ENCODE results near the gene NOVA2. TPM values are rescaled to one million over a fixed set of nuclear protein-coding genes. Genes with fewer than 3 reads are reported as not detected.
A peak's percentile ranks its signal among the peaks of the same experiment; 100 is the strongest.

The NOVA2 gene
- total RNA-seq, 1 donor from 2014 or later = 10.7 TPM

- no peak for TF ChIP-seq CTCF (IDR thresholded peaks at IDR 0.05; ENCODE audit: insufficient read depth, low read depth, low read length)
- TF ChIP-seq EZH2 (IDR thresholded peaks at IDR 0.05; ENCODE audit: insufficient read depth, low read length) = no peak
- H3K36me3 Mint-ChIP-seq (ENCODE audit: low read depth, unreplicated experiment) = peaks cover 11% of the 10 kb centered on the region
- peaks cover 9% of the 10 kb centered on the region for H3K4me1 ChIP-seq (ENCODE audit: insufficient read depth, low read length)
- H3K4me3 ChIP-seq (ENCODE audit: insufficient read depth, low read depth, low read length) = peak within 1 kb of the TSS; percentile 84
- H3K4me1 Mint-ChIP-seq (ENCODE audit: low read depth, unreplicated experiment) = peaks cover 10% of the 10 kb centered on the region
- no peaks in the 10 kb centered on the region for H3K27me3 ChIP-seq (ENCODE audit: insufficient read depth, low read length)
- H3K4me2 ChIP-seq (ENCODE audit: low read length) = peak within 1 kb of the TSS; percentile 100
- peak within 1 kb of the TSS; percentile 87 for H3K9ac ChIP-seq (ENCODE audit: low read length)
- H3K9me3 ChIP-seq (ENCODE audit: insufficient read depth, low read depth, low read length) = no peaks in the 10 kb centered on the region
- peak within 1 kb of the TSS; percentile 62 for H3K27ac Mint-ChIP-seq (ENCODE audit: unreplicated experiment)
- peak within 1 kb of the TSS; percentile 95 for H3K4me3 Mint-ChIP-seq (ENCODE audit: unreplicated experiment)
- peaks cover 2% of the 10 kb centered on the region for H3K27me3 Mint-ChIP-seq (ENCODE audit: low read depth, unreplicated experiment)
- no peaks in the 10 kb centered on the region for H3K9me3 Mint-ChIP-seq (ENCODE audit: unreplicated experiment)
- no peak for FAIRE-seq
- H2AFZ ChIP-seq (ENCODE audit: low read depth, low read length) = peak within 1 kb of the TSS; percentile 98
- H3K79me2 ChIP-seq (ENCODE audit: insufficient read depth, low read length) = peaks cover 4% of the 10 kb centered on the region
- no peaks in the 10 kb centered on the region for H3K36me3 ChIP-seq (ENCODE audit: insufficient read depth, low read length)
- H3K27ac ChIP-seq (ENCODE audit: low read depth, low read length) = peak within 1 kb of the TSS; percentile 24
- DNase-seq (ENCODE audit: low read depth) = no peak
- peaks cover 14% of the 10 kb centered on the region for H4K20me1 ChIP-seq (ENCODE audit: insufficient read depth, low read length)
Measured at GRCh38 chr19:45901912-45902650, 71.6 kb downstream of the NOVA2 start, which contains the start of gene MYPOP. TSS of gene MYPOP (minus strand) at chr19:45902613. CDS start at chr19:45901773, 840 bp downstream.

- H3K4me3 Mint-ChIP-seq (ENCODE audit: unreplicated experiment) = peak overlapping the region; percentile 81
Measured at GRCh38 chr19:45901432-45901911, 72.2 kb downstream of the NOVA2 start.

More at GRCh38 chr19:45901432-45901911, 72.2 kb downstream of the NOVA2 start:
- peak overlapping the region; percentile 100 for H3K4me2 ChIP-seq (ENCODE audit: low read length)
- H3K79me2 ChIP-seq (ENCODE audit: insufficient read depth, low read length) = peaks cover 4% of the 10 kb centered on the region
- H3K27ac ChIP-seq (ENCODE audit: low read depth, low read length) = no peak overlapping the region
- TF ChIP-seq EZH2 (IDR thresholded peaks at IDR 0.05; ENCODE audit: insufficient read depth, low read length) = no peak
- no peak for TF ChIP-seq CTCF (IDR thresholded peaks at IDR 0.05; ENCODE audit: insufficient read depth, low read depth, low read length)
- Mint-ChIP-seq H3K36me3 (ENCODE audit: low read depth, unreplicated experiment) (peaks cover 13% of the 10 kb centered on the region), H3K9me3 (ENCODE audit: unreplicated experiment) (no peaks in the 10 kb centered on the region), H3K27me3 (ENCODE audit: low read depth, unreplicated experiment) (peaks cover 2% of the 10 kb centered on the region), H3K27ac (ENCODE audit: unreplicated experiment) (no peak overlapping the region), H3K4me1 (ENCODE audit: low read depth, unreplicated experiment) (peaks cover 8% of the 10 kb centered on the region)
- peaks cover 14% of the 10 kb centered on the region for H4K20me1 ChIP-seq (ENCODE audit: insufficient read depth, low read length)
- peak overlapping the region; percentile 48 for H3K4me3 ChIP-seq (ENCODE audit: insufficient read depth, low read depth, low read length)
- H3K36me3 ChIP-seq (ENCODE audit: insufficient read depth, low read length) = no peaks in the 10 kb centered on the region
- no peaks in the 10 kb centered on the region for H3K9me3 ChIP-seq (ENCODE audit: insufficient read depth, low read depth, low read length)
- H3K27me3 ChIP-seq (ENCODE audit: insufficient read depth, low read length) = no peaks in the 10 kb centered on the region
- FAIRE-seq (no peak), DNase-seq (ENCODE audit: low read depth) (no peak)
- peaks cover 9% of the 10 kb centered on the region for H3K4me1 ChIP-seq (ENCODE audit: insufficient read depth, low read length)
- H3K9ac ChIP-seq (ENCODE audit: low read length) = peak overlapping the region; percentile 4
- peak overlapping the region; percentile 73 for H2AFZ ChIP-seq (ENCODE audit: low read depth, low read length)

All from astrocyte (in vitro differentiated cells and primary cell).